Adrenal gland (tissue), 5 donors: Measurements from ENCODE around the gene LRRC28.

Experiments used
- POLR2A ChIP-seq, 2 donors: fragments of 450-650 bp; IDR thresholded peaks; one replicate each; pipeline ENCODE4 v1.6.1; 2017; ENCODE audit warnings: antibody characterized with exemption in 2 of 2, mild to moderate bottlenecking in 2 of 2, moderate library complexity in 1 of 2
- TF ChIP-seq, protein P1 (sequence below), 6 experiments: fragments of 450-650 bp in 4 of 6; fragments of 200-600 bp in 2 of 6; sonication (generic) in 1 of 6; IDR thresholded peaks; 1 replicate in 5 of 6; 2 replicates in 1 of 6; pipeline versions ENCODE4 v1.5.1 to v1.8.0; 2016 to 2021; ENCODE audit warnings: antibody characterized with exemption in 6 of 6, mild to moderate bottlenecking in 2 of 6, moderate library complexity in 1 of 6
- donor health status: DM: no; HTN: no; CAD: no.

GRCh38 chr15:99328106-99329072 is 77.1 kb downstream of the LRRC28 start:
- TF ChIP-seq, protein P1, sequence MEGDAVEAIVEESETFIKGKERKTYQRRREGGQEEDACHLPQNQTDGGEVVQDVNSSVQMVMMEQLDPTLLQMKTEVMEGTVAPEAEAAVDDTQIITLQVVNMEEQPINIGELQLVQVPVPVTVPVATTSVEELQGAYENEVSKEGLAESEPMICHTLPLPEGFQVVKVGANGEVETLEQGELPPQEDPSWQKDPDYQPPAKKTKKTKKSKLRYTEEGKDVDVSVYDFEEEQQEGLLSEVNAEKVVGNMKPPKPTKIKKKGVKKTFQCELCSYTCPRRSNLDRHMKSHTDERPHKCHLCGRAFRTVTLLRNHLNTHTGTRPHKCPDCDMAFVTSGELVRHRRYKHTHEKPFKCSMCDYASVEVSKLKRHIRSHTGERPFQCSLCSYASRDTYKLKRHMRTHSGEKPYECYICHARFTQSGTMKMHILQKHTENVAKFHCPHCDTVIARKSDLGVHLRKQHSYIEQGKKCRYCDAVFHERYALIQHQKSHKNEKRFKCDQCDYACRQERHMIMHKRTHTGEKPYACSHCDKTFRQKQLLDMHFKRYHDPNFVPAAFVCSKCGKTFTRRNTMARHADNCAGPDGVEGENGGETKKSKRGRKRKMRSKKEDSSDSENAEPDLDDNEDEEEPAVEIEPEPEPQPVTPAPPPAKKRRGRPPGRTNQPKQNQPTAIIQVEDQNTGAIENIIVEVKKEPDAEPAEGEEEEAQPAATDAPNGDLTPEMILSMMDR (IDR thresholded peaks at IDR 0.05): no peak
- no peak for TF ChIP-seq POLR2A (IDR thresholded peaks at IDR 0.05)
